A549 (cell line): ENCODE data around the gene TUBD1.

Experiments
- EP300 ChIP-seq, 2 experiments: fragments of >200 bp; sonication (Bioruptor Twin); formaldehyde crosslinking; IDR thresholded peaks; 2 replicates in 1 of 2; 3 replicates in 1 of 2; pipeline ENCODE4 v1.6.1; 2016 to 2017
- ESRRA ChIP-seq: fragments of 150-350 bp; IDR thresholded peaks from 2 replicates; pipeline ENCODE4 v1.6.1; 2014; ENCODE audit warnings: mild to moderate bottlenecking, low read length, borderline replicate concordance
- HOXA7 ChIP-seq: fragments of 250-450 bp; sonication (Bioruptor Pico); IDR thresholded peaks from 2 replicates; pipeline ENCODE4 v1.5.0; 2020; ENCODE audit warnings: mild to moderate bottlenecking, moderate library complexity
- JUN ChIP-seq, 2 experiments: fragments of >200 bp; sonication (Bioruptor Twin); formaldehyde crosslinking; IDR thresholded peaks; 2 replicates in 1 of 2; 3 replicates in 1 of 2; pipeline ENCODE4 v1.6.1; 2016 to 2017
- POLR2A ChIP-seq: IDR thresholded peaks from 2 replicates; pipeline ENCODE4 v1.6.1; 2012; ENCODE audit warnings: mild to moderate bottlenecking, low read length
- RNF2 ChIP-seq: fragments of 200-600 bp; sonication (generic); IDR thresholded peaks from 2 replicates; pipeline ENCODE4 v1.6.1; 2016; ENCODE audit warnings: low read depth, mild to moderate bottlenecking, antibody characterized with exemption, moderate library complexity, borderline replicate concordance
- SREBF2 ChIP-seq: fragments of 450-650 bp; IDR thresholded peaks from 2 replicates; pipeline ENCODE4 v1.6.1; 2014; ENCODE audit warnings: mild to moderate bottlenecking, moderate library complexity
- TF ChIP-seq, protein P1 (sequence below): fragments of >200 bp; sonication (Bioruptor Twin); formaldehyde crosslinking; IDR thresholded peaks from 3 replicates; pipeline ENCODE4 v1.5.1; 2016

DNA sequence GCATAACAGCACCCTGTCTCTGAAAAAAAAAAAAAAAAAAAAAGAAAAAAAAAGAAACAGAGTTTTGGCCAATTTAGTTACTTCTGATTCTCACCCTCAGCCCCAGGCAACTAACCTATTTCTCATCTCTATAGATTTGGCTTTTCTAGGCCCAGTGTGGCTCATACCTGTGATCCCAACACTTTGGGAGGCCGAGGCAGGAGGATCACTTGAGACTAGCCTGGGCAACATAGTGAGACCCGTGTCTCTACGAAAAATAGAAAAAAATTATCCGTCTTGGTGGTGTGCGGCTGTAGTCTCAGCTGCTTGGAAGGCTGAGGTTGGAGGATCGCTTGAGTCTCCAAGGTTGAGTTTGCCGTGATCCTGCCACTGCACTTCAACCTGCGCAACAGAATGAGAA lies 8.9 kb upstream of the TUBD1 start:
- TF ChIP-seq HOXA7 (CRISPR knock-in tag), result no peak
- TF ChIP-seq JUN (IDR thresholded peaks at IDR 0.05), result no peak
- TF ChIP-seq RNF2, result no peak
- TF ChIP-seq ESRRA, result no peak
- TF ChIP-seq, protein P1, sequence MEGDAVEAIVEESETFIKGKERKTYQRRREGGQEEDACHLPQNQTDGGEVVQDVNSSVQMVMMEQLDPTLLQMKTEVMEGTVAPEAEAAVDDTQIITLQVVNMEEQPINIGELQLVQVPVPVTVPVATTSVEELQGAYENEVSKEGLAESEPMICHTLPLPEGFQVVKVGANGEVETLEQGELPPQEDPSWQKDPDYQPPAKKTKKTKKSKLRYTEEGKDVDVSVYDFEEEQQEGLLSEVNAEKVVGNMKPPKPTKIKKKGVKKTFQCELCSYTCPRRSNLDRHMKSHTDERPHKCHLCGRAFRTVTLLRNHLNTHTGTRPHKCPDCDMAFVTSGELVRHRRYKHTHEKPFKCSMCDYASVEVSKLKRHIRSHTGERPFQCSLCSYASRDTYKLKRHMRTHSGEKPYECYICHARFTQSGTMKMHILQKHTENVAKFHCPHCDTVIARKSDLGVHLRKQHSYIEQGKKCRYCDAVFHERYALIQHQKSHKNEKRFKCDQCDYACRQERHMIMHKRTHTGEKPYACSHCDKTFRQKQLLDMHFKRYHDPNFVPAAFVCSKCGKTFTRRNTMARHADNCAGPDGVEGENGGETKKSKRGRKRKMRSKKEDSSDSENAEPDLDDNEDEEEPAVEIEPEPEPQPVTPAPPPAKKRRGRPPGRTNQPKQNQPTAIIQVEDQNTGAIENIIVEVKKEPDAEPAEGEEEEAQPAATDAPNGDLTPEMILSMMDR, result no peak
- TF ChIP-seq POLR2A, result no peak
- TF ChIP-seq EP300 (IDR thresholded peaks at IDR 0.05), result no peak
- no peak for TF ChIP-seq SREBF2
